ENCODE measurements around the gene UBTF. TPM values are rescaled to one million over a fixed set of nuclear protein-coding genes. Genes with fewer than 3 reads are reported as not detected.

Gene UBTF
- polyA plus RNA-seq, 12 donors = 54.5 to 112 (median 71.6) TPM; not detected in 1

DNA sequence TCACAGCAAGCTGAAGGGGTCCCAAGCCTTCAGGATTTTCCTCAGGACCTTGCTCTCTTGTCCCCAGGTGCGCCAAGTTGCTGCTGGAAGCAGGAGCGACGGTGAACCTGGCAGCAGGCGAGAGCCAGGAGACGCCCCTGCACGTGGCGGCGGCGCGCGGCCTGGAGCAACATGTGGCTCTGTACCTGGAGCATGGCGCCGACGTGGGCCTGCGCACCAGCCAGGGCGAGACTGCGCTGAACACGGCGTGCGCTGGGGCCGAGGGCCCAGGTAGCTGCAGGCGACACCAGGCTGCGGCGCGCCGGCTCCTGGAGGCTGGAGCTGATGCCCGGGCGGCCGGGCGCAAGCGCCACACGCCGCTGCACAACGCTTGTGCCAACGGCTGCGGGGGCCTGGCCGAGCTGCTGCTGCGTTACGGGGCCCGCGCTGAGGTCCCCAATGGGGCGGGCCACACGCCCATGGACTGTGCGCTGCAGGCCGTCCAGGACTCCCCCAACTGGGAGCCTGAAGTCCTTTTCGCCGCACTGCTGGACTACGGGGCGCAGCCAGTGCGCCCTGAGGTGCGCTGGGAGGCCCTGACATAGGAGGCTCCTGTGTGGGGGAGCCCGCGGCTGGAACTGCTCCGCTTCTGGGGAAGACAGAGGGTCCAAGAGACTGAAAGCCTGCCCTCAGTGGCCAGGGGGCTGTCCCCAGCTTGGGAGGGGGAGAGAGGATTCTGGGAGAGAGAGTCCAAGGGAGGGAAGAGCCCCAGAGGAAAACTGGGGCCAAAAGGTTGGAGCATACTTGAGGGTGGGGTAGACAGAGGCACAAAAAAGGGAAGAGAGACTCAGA is 42.6 kb downstream of the UBTF start:
- no peak for DNase-seq

DNA sequence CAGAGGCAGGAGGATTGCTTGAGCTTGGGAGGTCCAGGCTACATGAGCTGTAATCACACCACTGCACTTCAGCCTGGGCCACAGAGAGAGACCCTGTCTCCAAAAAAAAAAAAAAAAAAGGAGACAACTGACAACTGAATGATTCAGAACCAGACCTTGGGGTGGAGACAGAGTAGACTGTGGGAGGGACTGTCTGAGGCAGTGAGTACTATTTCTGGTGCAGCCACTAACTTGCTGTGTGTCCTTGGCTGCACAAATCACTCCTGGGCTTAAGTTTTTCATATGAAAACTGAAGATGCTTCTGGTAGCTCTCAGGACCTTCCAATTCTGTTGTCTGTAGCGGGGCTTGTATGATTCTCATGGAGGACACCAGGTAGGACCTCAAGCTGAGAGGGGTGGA is 43.2 kb downstream of the UBTF start:
- DNase-seq = no peak

DNA sequence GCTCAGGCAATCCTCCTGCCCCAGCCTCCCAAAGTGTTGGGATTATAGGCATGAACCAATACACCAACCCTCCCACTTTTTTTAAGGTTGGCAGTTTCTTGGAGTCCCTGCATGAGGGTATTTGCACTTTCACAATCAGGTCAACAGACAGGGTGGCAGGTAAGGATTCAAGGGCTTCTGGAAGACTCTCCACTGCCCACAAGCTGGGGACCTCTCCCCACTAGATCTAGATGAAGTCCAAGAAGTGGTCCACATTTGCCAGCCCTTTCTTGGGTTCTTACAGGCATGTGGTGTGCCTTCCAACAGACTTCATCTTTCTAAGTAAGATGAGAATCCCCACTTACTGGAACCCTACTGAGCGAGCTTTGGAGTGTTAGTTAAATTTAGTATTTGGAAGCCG is 45.0 kb downstream of the UBTF start:
- DNase-seq = no peak

DNA sequence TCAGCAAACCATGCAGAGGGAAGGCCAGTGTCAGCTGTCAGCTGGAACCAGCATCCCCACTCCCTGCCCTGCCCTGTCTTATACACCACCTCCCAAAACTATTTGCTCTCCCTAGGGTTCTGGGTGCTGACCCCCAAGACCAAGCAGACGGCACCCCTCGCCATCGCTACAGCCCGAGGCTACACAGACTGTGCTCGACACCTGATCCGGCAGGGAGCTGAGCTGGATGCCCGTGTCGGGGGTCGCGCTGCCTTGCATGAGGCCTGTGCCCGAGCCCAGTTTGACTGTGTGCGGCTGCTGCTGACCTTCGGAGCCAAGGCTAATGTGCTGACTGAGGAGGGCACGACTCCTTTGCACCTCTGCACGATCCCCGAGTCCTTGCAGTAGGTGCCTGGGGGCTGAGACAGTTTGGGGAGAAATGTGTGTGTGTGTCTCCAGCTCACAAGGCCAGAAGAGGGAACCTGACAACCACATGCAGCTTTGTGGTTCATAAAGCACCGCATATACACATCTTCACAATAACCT is 47.5 kb downstream of the UBTF start:
- DNase-seq = no peak

DNA sequence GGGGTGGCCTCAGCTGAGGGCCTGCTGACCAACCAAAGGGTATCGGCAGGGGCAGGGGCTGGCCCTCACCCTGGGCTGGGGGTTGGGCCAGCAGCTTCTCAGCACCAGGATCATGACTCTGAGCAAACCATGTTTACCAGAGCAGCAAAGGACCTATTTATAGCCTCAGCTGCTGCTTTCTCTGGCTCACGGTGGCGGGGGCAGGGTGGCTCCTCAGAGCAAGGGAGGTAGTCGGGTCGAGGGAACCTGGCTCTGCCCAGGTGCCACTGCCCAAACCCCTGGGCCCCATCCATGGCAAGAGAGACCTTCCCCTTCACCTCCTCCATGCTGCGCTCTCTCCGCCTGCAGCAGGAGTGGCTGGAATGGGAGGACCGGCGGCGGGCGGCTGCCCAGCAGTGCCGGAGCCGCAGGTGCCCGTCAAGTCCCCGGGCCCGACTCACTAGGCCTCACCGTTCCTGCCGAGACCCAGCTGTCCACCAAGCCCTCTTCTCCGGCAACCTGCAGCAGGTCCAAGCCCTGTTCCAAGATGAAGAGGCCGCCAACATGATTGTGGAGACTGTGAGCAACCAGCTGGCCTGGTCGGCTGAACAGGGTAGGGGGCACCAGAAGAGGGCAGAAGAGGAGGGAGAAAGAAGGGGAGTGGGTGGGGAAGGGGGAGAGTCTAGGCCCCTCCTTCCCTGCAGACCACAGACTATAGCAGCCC is 48.8 kb downstream of the UBTF start, which contains the start of gene ASB16:
Gene ASB16, plus strand, starts transcription at position 206 of the 703 bp plus-strand sequence. Its CDS starts 86 bp downstream, at position 292.
- no peak for DNase-seq

- no peak for DNase-seq
Measured at GRCh38 chr17:44170135-44170498, 49.4 kb downstream of the UBTF start.

GRCh38 chr17:44167181-44167861 is 52.2 kb downstream of the UBTF start:
- no peak for DNase-seq

DNA sequence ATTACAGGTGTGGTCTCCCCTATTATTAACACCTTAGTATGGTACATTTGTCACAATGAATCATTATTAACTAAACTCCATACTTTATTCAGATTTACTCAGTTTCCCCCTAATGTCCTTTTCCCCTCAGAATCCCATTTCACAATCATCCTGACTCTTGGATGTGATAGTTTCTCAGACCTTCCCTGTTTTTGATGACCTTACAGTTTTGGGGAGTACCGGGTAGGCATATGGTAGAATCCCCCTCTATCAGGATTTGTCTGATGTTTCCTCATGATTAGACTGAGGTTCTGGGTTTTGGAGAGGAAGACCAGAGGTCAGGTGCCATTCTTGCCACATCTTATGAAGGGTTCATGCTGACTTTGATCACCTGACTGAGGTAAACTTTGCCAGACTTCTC is 55.0 kb downstream of the UBTF start:
- no peak for DNase-seq

DNA sequence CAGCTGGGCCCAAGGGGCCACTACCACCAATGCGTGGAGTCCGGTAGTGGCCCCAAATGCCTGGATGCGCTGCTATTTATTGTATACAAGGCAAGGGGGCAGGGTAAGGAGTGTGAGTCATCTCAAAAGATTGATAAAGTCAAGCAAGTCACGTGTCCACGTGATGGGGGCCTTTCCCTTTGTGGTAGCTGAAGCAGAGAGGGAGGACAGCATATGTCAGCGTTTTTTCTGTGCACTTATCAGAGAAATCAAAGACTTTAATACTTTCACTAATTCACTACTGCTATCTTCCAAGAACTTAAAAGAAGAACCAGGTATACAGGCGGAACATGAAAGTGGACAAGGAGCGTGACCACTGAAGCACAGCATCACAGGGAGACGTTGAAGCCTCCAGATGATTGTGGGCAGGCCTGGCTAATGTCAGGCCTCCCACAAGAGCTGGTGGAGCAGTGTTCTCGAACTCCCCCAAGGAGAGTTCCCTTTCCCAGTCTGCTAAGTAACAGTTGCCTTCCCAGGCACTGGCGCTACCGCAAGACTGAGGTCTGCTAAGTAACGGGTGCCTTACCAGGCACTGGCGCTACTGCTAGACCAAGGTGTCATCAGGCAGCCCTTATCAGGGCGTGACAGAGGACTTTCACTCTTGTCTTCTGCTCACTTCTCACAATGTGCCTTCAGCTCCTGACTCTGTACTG is 59.8 kb downstream of the UBTF start:
- DNase-seq = no peak

DNA sequence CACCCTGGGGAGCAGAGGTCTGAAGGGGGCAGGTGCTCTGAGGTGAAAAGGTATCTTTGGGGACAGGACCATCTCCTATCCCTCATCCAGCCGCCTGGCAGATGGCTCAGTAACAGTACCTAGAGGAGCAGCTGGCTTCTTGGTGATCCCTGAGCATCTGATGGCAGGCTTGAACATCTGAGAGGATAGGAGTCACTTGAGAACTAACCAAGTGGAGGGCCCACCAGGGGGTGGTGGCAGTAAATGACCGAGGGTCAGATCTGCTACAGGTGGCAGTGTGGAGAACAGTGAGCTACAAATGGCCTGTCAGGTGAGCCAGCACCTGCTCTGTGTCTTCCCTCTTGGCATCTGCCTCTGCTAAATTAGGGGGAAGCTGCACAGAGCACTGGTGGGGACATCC is 64.0 kb downstream of the UBTF start:
- DNase-seq = no peak

Other genes with a start within 250 kb of the UBTF start
- gene NAGS, start 215.1 kb downstream of the UBTF start, polyA plus RNA-seq (ENCODE audit: insufficient read length in 12 of 12) = under 1 TPM in 10 of 12 donors, not detected in 2; 0.17 to 0.70 (median 0.42) TPM
- 10 to 100 TPM in 11 of 12 donors, not detected in 1; 20.2 to 33.7 (median 27.2) TPM for gene TMEM101, start 204.7 kb downstream of the UBTF start, polyA plus RNA-seq (ENCODE audit: insufficient read length in 12 of 12)
- 100 to 1,000 TPM in 1 of 12 donors, 10 to 100 TPM in 11; 26.4 to 379 (median 30.7) TPM for gene LSM12, start 153.0 kb downstream of the UBTF start, polyA plus RNA-seq (ENCODE audit: insufficient read length in 12 of 12)
- 10 to 100 TPM in 11 of 12 donors, not detected in 1; 25.8 to 65.2 (median 34.2) TPM for gene G6PC3, start 148.9 kb downstream of the UBTF start, polyA plus RNA-seq (ENCODE audit: insufficient read length in 12 of 12)
- 10 to 100 TPM in 11 of 12 donors, not detected in 1; 42.1 to 70.6 (median 50.0) TPM for gene HDAC5, start 96.0 kb downstream of the UBTF start, polyA plus RNA-seq (ENCODE audit: insufficient read length in 12 of 12)
- 1 to 10 TPM in 10 of 12 donors, not detected in 2; 1.6 to 4.3 (median 2.7) TPM for gene HROB, start 77.7 kb downstream of the UBTF start, polyA plus RNA-seq (ENCODE audit: insufficient read length in 12 of 12)
- gene ASB16, start 49.0 kb downstream of the UBTF start, polyA plus RNA-seq (ENCODE audit: insufficient read length in 12 of 12) = 10 to 100 TPM in 6 of 12 donors, 1 to 10 TPM in 4, not detected in 2; 6.3 to 21.7 (median 13.2) TPM
- 10 to 100 TPM in 11 of 12 donors, not detected in 1; 32.6 to 63.8 (median 45.1) TPM for gene TMUB2, start 32.7 kb downstream of the UBTF start, polyA plus RNA-seq (ENCODE audit: insufficient read length in 12 of 12)
- gene ATXN7L3, start 19.8 kb downstream of the UBTF start, polyA plus RNA-seq (ENCODE audit: insufficient read length in 12 of 12) = 10 to 100 TPM in 11 of 12 donors, not detected in 1; 36.3 to 63.7 (median 49.6) TPM
- 10 to 100 TPM in 5 of 12 donors, 1 to 10 TPM in 6, not detected in 1; 3.7 to 36.3 (median 7.8) TPM for gene SLC4A1, start 48.5 kb upstream of the UBTF start, polyA plus RNA-seq (ENCODE audit: insufficient read length in 12 of 12)
- 10 to 100 TPM in 1 of 12 donors, 1 to 10 TPM in 5, under 1 TPM in 4, not detected in 2; 0.72 to 14.2 (median 1.7) TPM for gene RUNDC3A, start 88.9 kb upstream of the UBTF start, polyA plus RNA-seq (ENCODE audit: insufficient read length in 12 of 12)
- gene SLC25A39, start 105.1 kb upstream of the UBTF start, polyA plus RNA-seq (ENCODE audit: insufficient read length in 12 of 12) = 100 to 1,000 TPM in 1 of 12 donors, 10 to 100 TPM in 10, not detected in 1; 37.8 to 110 (median 57.4) TPM
- 100 to 1,000 TPM in 11 of 12 donors, not detected in 1; 147 to 278 (median 178) TPM for gene GRN, start 125.6 kb upstream of the UBTF start, polyA plus RNA-seq (ENCODE audit: insufficient read length in 12 of 12)
- 100 to 1,000 TPM in 1 of 12 donors, 10 to 100 TPM in 10, not detected in 1; 34.7 to 120 (median 69.4) TPM for gene FAM171A2, start 144.2 kb upstream of the UBTF start, polyA plus RNA-seq (ENCODE audit: insufficient read length in 12 of 12)
- gene ITGA2B, start 170.0 kb upstream of the UBTF start, polyA plus RNA-seq (ENCODE audit: insufficient read length in 12 of 12) = 1 to 10 TPM in 10 of 12 donors, not detected in 2; 1.2 to 3.0 (median 2.5) TPM